Smooth muscle cell of the brain vasculature (primary cell): ENCODE measurements around the gene TARBP2.

Experiments used
- DNase-seq: peaks from one replicate; pipeline ENCODE4 v3.0.0-alpha.2; 2012; ENCODE audit warnings: low read depth, low spot score

TARBP2 gene, protein sequence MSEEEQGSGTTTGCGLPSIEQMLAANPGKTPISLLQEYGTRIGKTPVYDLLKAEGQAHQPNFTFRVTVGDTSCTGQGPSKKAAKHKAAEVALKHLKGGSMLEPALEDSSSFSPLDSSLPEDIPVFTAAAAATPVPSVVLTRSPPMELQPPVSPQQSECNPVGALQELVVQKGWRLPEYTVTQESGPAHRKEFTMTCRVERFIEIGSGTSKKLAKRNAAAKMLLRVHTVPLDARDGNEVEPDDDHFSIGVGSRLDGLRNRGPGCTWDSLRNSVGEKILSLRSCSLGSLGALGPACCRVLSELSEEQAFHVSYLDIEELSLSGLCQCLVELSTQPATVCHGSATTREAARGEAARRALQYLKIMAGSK

DNA sequence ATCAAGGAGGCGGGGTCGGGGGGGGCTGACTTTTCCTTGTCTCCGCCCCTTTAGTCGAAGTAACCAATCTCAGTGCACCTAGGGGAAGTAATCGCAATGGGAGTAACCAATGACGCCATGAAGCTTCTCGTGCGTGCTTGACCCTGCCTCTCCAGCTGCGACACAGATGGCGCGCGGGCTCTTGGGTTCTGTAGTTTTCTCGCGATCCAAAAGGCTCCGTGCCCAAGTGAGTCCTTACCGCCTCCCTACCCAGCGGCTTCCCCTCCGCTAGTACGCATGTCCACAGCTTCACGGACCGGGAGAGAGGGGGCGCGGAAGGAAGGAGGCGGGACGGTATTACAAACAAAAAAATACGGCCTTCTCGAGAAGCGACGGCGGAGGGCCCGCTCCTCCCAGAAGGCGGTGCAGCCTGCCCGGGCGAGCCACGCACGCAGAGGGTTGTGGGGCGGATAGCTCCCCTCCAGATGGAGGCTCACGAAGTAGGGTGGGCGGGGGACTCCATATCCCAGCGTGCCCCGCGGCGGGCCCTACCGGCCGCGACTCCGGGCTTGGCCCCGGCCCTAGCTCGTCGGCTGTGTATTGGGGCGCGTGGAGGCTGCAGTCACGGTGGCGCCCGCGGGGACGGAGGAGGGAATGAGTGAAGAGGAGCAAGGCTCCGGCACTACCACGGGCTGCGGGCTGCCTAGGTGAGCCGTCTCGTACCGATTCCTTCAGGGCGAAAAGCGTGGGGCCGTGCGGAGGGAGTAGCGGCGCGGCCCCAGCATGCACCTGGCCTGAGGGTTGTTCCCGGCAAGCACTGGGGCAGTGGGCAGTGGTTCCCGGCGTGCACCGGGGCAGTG lies at the start of gene TARBP2:
Gene TARBP2 (plus strand): TSS at position 508 of the 839 bp plus-strand sequence. CDS start 126 bp downstream, at position 634.
- DNase-seq, result peak; percentile 99

- peak; percentile 98 for DNase-seq
These were observed 49.4 kb upstream of the TARBP2 start, which contains the start of gene PCBP2 for GRCh38 chr12:53451661-53452158. Gene PCBP2, plus strand, starts transcription at chr12:53452102. Its CDS starts 2,699 bp downstream, at chr12:53454801.

GRCh38 chr12:53452159-53453077 lies 48.7 kb upstream of the TARBP2 start:
- DNase-seq, result peak; percentile 77

GRCh38 chr12:53453953-53454640 lies 47.0 kb upstream of the TARBP2 start:
- DNase-seq, result no peak

- DNase-seq, result no peak
These were observed 46.4 kb upstream of the TARBP2 start for GRCh38 chr12:53454707-53455106.

DNA sequence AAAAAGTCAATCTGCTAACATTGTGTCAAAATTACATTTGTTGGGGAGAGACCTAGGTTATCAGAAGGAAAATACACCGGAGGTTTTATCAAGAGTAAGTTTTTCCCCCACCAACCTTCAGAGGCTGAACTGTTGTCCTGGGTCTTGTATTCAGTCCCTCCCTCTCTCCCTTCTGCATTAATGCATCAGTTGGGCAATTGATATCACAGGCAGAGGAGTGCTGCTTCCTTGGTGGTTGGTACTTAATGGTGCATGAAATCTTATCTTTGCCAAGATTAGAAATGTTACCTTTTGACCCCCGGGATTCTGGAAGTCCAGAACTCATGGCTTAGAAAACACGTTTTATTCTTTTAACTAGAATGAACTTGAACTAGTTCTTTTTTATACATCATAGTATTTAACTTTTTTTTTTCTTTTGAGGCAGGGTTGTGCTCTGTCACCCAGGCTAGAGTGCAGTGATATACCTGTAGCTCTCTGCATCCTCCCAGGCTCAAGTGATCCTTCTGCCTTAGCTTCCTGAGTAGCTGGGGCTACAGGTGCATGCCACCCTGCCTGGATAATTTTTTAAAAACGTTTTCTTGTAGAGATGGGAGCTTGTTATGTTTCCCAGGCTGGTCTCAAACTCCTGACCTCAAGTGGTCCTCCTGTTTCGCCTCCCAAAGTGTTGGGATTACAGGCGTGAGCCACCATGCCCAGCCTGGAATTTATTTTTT lies 44.3 kb upstream of the TARBP2 start:
- no peak for DNase-seq

- no peak for DNase-seq
These were observed 42.0 kb upstream of the TARBP2 start for GRCh38 chr12:53459097-53459496.

GRCh38 chr12:53461059-53461458 lies 40.0 kb upstream of the TARBP2 start:
- no peak for DNase-seq

- DNase-seq, result no peak
These were observed 39.5 kb upstream of the TARBP2 start for GRCh38 chr12:53461591-53461990.

GRCh38 chr12:53462935-53463334 lies 38.1 kb upstream of the TARBP2 start:
- DNase-seq, result no peak

DNA sequence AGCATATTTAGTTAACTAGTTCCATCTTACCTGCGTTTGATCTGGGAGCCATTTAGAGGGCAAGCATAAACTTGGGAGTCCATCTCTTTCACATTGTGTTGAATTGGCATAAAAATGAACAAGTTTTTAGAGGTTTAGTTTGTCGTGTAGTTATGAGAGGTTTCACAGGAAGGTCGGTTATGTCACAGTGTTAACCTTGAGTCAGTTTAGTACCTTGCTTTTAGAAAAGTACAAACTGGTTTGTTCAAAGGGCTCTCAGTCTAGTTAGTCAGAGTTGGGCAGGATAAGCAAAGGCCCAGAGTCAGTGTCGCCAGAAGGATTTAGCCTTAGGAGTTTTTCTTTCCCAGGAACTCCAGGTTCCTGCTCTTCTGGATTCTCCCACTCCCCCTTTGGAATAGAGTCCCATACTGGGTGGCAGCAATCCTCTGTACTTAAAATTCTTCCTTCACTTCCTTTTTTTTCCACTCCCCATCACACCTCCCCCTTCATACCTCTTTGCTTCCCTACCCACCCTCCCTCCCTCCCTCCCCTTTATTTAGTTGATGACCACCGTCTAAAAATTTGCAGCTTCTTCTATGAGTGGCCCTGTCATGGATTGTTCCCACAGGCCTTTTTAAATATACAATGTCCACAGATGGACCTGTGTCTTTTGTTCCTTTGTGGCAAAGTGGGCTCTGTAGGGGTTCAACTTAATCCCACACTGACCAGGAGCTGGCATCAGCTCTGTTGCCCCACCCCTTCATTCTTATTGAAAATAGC lies 37.1 kb upstream of the TARBP2 start:
- DNase-seq, result no peak

DNA sequence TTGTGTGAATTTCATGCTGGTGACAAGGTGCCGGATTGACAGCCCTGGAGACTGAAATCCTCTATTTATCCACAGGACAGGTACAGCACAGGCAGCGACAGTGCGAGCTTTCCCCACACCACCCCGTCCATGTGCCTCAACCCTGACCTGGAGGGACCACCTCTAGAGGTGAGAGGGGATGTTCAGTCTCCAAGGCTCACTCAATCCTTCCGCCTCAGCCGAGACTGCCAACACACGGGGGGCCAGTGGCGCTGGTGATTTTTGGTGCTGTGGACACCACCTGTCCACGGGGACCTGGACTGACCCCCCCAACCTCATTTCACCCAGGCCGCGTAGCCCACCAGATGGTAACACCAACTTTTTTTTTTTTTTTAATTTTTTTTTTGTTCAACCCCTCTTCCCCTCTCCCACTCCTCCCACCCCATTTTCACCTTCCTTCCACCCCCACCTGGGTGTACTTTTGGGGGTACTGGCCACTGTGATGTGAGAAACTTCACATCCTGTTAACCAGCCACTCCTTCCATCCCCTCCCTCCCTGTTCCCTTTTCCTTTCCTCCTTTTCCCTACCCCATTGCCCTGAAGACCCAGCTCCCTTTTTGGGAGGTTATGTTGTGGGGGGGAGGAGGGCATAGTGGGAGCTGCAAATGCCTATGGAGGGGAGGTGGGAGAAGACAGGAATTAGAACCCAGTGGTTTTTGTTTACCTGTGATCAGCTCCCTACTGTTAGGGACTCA lies 36.2 kb upstream of the TARBP2 start:
- DNase-seq, result no peak

GRCh38 chr12:53465679-53466078 lies 35.4 kb upstream of the TARBP2 start:
- DNase-seq, result no peak

DNA sequence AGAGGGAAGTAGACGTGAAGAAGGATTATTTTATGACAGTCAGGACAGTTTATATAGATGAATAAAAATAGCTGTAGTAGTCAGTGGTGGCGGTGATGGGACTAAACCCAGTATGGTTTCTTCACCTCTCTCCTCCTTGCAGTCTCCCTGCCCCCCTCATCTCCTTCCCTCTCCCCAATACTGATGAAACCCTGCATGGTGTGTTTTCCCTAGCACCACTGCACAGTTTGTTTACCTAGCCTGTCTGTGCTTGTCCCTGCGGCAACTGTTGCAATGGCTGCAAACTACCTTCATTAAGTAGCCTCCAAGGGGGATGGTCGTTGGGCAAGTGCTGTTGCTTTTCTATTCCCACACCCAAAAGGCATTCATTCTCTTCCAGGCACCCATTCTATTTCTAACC lies 34.4 kb upstream of the TARBP2 start:
- no peak for DNase-seq

- DNase-seq, result no peak
These were observed 34.0 kb upstream of the TARBP2 start for GRCh38 chr12:53467082-53467481.

GRCh38 chr12:53467880-53468279 lies 33.2 kb upstream of the TARBP2 start:
- no peak for DNase-seq

- DNase-seq, result no peak
These were observed 32.8 kb upstream of the TARBP2 start for GRCh38 chr12:53468282-53468681.

GRCh38 chr12:53472056-53472582 lies 29.0 kb upstream of the TARBP2 start:
- no peak for DNase-seq
